ENCODE measurements around the gene TRIM29.

DNA sequence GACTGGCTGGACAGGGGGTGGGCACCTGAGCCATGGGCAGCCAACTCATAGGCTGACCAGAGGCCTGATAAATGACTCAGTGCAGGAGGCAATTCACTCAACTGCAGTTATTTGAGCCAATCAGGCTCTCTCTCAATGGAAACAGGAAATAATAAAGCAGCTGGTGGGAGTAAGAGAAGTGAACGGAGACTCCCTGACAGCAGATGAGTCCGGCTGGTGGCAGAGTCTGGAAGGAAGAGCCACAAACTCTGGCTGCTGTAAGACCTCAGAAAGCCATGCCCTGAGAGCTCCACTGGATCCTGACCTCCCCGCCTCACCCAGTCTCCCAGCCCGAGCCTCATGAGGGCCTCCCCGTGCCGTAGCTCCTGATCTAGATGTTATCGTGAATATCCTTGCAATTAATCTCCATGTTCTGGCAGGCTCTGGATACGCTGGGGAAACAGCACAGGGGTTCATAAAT lies 69.8 kb downstream of the TRIM29 start:
- TF ChIP-seq, protein P1, sequence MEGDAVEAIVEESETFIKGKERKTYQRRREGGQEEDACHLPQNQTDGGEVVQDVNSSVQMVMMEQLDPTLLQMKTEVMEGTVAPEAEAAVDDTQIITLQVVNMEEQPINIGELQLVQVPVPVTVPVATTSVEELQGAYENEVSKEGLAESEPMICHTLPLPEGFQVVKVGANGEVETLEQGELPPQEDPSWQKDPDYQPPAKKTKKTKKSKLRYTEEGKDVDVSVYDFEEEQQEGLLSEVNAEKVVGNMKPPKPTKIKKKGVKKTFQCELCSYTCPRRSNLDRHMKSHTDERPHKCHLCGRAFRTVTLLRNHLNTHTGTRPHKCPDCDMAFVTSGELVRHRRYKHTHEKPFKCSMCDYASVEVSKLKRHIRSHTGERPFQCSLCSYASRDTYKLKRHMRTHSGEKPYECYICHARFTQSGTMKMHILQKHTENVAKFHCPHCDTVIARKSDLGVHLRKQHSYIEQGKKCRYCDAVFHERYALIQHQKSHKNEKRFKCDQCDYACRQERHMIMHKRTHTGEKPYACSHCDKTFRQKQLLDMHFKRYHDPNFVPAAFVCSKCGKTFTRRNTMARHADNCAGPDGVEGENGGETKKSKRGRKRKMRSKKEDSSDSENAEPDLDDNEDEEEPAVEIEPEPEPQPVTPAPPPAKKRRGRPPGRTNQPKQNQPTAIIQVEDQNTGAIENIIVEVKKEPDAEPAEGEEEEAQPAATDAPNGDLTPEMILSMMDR (conservative IDR thresholded peaks at IDR 0.05; ENCODE audit: low read depth in 2 of 2), result no peak
- TF ChIP-seq EZH2 (IDR thresholded peaks at IDR 0.05; ENCODE audit: low read depth, unreplicated experiment) (no peak), EZH2phosphoT487 (IDR thresholded peaks at IDR 0.05; ENCODE audit: unreplicated experiment) (no peak), POLR2AphosphoS5 (IDR thresholded peaks at IDR 0.05; ENCODE audit: low read depth) (no peak), JUNB (IDR thresholded peaks at IDR 0.05; ENCODE audit: unreplicated experiment) (no peak)
- TF ChIP-seq, protein P2, sequence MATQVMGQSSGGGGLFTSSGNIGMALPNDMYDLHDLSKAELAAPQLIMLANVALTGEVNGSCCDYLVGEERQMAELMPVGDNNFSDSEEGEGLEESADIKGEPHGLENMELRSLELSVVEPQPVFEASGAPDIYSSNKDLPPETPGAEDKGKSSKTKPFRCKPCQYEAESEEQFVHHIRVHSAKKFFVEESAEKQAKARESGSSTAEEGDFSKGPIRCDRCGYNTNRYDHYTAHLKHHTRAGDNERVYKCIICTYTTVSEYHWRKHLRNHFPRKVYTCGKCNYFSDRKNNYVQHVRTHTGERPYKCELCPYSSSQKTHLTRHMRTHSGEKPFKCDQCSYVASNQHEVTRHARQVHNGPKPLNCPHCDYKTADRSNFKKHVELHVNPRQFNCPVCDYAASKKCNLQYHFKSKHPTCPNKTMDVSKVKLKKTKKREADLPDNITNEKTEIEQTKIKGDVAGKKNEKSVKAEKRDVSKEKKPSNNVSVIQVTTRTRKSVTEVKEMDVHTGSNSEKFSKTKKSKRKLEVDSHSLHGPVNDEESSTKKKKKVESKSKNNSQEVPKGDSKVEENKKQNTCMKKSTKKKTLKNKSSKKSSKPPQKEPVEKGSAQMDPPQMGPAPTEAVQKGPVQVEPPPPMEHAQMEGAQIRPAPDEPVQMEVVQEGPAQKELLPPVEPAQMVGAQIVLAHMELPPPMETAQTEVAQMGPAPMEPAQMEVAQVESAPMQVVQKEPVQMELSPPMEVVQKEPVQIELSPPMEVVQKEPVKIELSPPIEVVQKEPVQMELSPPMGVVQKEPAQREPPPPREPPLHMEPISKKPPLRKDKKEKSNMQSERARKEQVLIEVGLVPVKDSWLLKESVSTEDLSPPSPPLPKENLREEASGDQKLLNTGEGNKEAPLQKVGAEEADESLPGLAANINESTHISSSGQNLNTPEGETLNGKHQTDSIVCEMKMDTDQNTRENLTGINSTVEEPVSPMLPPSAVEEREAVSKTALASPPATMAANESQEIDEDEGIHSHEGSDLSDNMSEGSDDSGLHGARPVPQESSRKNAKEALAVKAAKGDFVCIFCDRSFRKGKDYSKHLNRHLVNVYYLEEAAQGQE (IDR thresholded peaks at IDR 0.05; ENCODE audit: unreplicated experiment), result no peak
